ENCODE data around the gene CCDC192. TPM values are rescaled to one million over a fixed set of nuclear protein-coding genes. Genes with fewer than 3 reads are reported as not detected.

The CCDC192 gene
- total RNA-seq, 1 donor from 2014 or later, result 2.1 TPM

DNA sequence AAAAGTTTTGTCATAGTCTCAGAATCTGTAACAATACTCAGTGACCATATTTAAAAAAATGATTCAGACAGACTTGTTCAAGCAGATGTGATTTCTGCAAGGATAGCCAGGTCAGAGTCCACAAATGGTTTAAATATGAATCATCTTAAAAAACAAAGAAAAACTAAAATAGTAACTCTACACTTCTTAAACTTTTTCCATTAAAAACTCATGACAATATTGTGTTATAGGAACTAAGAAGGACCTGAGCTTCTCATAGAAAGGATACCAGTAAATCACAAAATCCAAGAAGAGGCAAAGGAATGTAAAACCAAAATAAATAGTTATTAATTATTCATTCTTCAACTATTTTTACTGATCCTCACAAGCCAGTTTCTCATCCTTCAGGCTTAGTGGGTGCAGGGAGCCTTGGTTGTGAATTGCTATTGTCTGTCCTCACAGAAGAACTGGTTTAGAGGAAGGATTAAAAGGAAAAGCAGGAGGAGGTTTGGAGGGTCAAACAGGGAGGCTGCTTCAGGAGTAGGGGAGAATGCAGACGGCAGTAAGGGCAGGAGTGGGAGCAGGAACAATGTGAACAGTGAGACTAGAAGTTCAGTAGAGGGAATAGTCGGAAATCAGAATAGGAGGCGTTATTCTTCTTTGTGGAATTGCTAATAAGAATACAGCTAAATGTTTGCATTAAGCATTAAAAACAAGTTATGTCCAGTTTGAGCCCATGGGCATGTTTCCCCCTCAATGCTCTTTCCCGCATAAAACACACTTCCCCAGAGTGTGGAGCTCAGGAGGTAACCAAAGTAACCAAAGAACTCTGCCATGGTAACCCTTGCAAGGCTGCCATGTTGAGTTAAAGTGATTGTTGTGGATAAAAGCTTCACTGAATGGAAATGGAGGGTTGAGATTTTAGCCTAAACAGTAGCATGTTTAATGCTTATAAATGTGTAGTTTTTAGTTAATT is 110.7 kb downstream of the CCDC192 start:
- TF ChIP-seq, protein P1, sequence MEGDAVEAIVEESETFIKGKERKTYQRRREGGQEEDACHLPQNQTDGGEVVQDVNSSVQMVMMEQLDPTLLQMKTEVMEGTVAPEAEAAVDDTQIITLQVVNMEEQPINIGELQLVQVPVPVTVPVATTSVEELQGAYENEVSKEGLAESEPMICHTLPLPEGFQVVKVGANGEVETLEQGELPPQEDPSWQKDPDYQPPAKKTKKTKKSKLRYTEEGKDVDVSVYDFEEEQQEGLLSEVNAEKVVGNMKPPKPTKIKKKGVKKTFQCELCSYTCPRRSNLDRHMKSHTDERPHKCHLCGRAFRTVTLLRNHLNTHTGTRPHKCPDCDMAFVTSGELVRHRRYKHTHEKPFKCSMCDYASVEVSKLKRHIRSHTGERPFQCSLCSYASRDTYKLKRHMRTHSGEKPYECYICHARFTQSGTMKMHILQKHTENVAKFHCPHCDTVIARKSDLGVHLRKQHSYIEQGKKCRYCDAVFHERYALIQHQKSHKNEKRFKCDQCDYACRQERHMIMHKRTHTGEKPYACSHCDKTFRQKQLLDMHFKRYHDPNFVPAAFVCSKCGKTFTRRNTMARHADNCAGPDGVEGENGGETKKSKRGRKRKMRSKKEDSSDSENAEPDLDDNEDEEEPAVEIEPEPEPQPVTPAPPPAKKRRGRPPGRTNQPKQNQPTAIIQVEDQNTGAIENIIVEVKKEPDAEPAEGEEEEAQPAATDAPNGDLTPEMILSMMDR (IDR thresholded peaks at IDR 0.05; ENCODE audit: unreplicated experiment), result no peak
- Mint-ChIP-seq H3K27ac (peak overlapping the region; percentile 58), H3K4me3 (no peak overlapping the region), H3K27me3 (ENCODE audit: low read depth) (no peaks in the 10 kb centered on the region), H3K4me1 (peaks cover 15% of the 10 kb centered on the region), H3K9me3 (peaks cover 5% of the 10 kb centered on the region), H3K36me3 (no peaks in the 10 kb centered on the region)
- DNase-seq (ENCODE audit: low spot score in 2 of 2, unreplicated experiment in 2 of 2), result no peak

DNA sequence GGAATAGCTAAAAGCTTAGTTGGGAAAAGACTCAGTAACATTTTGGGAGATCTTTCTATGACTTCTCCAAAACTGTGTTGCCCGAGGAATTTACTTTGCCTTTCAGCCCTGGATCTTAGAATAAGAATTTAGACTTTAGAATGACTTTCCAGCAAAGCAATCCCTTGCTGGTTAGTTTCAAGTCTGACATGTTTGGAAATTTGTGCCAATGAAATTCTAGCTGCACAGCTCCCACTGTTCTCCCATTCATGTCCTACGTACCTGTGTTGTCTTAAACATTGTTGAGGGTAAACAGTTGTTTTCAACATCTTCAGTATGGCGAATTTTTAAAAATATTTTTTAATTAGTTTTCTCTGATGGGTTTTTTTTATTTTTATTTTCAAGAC is 111.4 kb downstream of the CCDC192 start:
- H3K36me3 Mint-ChIP-seq, result no peaks in the 10 kb centered on the region
- TF ChIP-seq, protein P1 (IDR thresholded peaks at IDR 0.05; ENCODE audit: unreplicated experiment), result no peak
- H3K4me3 Mint-ChIP-seq, result no peak overlapping the region
- H3K4me1 Mint-ChIP-seq, result peaks cover 15% of the 10 kb centered on the region
- H3K9me3 Mint-ChIP-seq, result peaks cover 5% of the 10 kb centered on the region
- no peak overlapping the region for H3K27ac Mint-ChIP-seq
- H3K27me3 Mint-ChIP-seq (ENCODE audit: low read depth), result no peaks in the 10 kb centered on the region
- DNase-seq (ENCODE audit: low spot score in 2 of 2, unreplicated experiment in 2 of 2), result no peak

DNA sequence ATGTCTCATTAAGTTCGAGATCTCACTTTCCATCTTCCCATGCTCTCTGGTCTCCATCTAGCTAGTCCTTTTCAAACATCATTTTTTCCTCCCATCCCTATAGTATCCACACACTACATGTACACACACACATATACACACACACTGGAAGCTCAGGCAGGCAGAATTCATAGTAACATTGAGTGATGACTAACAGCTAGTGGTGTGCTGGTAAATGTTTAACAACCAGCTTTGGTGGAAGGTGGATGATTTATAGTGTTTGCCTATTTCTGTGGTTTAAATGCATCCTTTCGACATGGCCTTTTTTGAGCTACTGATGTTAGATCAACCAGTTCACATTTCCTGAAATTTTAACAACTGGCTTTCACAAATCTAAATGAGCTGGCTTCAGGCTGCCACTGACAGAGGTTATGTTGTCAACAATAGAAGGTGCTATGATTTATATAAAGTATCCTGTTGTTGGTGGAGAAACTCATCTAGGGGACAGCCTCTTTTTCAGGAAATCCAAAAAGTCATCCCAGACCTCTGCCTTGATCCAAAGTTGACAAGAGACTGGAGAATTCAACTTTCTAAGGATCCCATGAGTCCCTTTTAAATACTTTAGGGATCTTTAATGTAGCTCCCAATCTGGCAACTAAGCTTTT is 117.8 kb downstream of the CCDC192 start:
- DNase-seq (ENCODE audit: low spot score in 2 of 2, unreplicated experiment in 2 of 2), result no peak
- H3K27ac Mint-ChIP-seq, result no peak overlapping the region
- H3K36me3 Mint-ChIP-seq, result no peaks in the 10 kb centered on the region
- no peaks in the 10 kb centered on the region for H3K27me3 Mint-ChIP-seq (ENCODE audit: low read depth)
- H3K4me3 Mint-ChIP-seq, result no peak overlapping the region
- no peaks in the 10 kb centered on the region for H3K4me1 Mint-ChIP-seq
- TF ChIP-seq, protein P1 (IDR thresholded peaks at IDR 0.05; ENCODE audit: unreplicated experiment), result no peak
- peaks cover 5% of the 10 kb centered on the region for H3K9me3 Mint-ChIP-seq

DNA sequence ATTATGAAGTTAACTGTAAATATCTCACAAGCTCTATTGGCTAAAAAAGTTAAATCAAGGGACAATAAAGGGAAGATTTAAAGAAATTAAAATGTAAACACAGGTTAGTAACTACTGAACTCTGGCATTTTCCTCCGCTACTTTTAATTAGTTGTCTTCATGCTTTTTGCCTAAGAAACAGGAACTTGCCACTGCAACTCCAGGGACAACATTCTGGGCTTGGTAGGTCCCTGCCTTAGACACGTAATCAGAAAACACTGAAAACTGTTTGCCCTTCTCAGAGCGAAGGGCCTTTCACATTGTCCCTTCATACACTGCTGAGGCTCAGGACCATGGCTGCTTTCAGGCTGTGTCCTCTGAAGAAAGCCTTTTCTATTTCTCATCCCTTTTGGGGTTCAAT is 118.7 kb downstream of the CCDC192 start:
- H3K36me3 Mint-ChIP-seq, result no peaks in the 10 kb centered on the region
- no peaks in the 10 kb centered on the region for H3K4me1 Mint-ChIP-seq
- peaks cover 5% of the 10 kb centered on the region for H3K9me3 Mint-ChIP-seq
- TF ChIP-seq, protein P1 (IDR thresholded peaks at IDR 0.05; ENCODE audit: unreplicated experiment), result no peak
- H3K27me3 Mint-ChIP-seq (ENCODE audit: low read depth), result no peaks in the 10 kb centered on the region
- H3K27ac Mint-ChIP-seq, result no peak overlapping the region
- DNase-seq (ENCODE audit: low spot score in 2 of 2, unreplicated experiment in 2 of 2), result no peak
- H3K4me3 Mint-ChIP-seq, result no peak overlapping the region

DNA sequence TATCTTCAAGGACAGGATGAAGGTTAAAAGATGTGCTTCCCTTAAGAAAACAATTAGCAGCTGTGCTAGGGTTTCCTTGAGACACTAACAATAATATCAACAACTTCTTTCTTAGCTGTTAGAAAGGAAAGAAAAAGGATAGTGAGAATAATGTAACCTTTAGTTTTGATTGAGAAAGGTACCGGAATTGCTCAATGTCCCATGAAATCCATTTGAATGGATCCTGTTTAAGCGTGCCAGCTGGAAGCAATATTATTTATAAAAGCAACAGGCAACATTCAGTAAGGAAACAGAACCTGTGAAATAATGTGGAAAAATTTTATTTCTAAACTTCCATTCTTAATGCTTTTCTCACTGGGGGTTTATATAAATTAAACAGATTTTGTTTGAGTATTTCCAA is 120.9 kb downstream of the CCDC192 start:
- H3K27me3 Mint-ChIP-seq (ENCODE audit: low read depth), result no peaks in the 10 kb centered on the region
- no peaks in the 10 kb centered on the region for H3K4me1 Mint-ChIP-seq
- H3K4me3 Mint-ChIP-seq, result no peak overlapping the region
- no peaks in the 10 kb centered on the region for H3K36me3 Mint-ChIP-seq
- TF ChIP-seq, protein P1 (IDR thresholded peaks at IDR 0.05; ENCODE audit: unreplicated experiment), result no peak
- no peaks in the 10 kb centered on the region for H3K9me3 Mint-ChIP-seq
- no peak for DNase-seq (ENCODE audit: low spot score in 2 of 2, unreplicated experiment in 2 of 2)
- H3K27ac Mint-ChIP-seq, result no peak overlapping the region

Data from mesothelial cell of epicardium (in vitro differentiated cells).